GM18520 (cell line): Measurements from ENCODE around the gene PRR12.

ENCODE experiments used
- ATAC-seq: cut with Tn5 transposase; IDR thresholded peaks from one replicate; pipeline ENCODE4 v1.9.1; 2021; ENCODE audit not compliant: unreplicated experiment

Gene PRR12

DNA sequence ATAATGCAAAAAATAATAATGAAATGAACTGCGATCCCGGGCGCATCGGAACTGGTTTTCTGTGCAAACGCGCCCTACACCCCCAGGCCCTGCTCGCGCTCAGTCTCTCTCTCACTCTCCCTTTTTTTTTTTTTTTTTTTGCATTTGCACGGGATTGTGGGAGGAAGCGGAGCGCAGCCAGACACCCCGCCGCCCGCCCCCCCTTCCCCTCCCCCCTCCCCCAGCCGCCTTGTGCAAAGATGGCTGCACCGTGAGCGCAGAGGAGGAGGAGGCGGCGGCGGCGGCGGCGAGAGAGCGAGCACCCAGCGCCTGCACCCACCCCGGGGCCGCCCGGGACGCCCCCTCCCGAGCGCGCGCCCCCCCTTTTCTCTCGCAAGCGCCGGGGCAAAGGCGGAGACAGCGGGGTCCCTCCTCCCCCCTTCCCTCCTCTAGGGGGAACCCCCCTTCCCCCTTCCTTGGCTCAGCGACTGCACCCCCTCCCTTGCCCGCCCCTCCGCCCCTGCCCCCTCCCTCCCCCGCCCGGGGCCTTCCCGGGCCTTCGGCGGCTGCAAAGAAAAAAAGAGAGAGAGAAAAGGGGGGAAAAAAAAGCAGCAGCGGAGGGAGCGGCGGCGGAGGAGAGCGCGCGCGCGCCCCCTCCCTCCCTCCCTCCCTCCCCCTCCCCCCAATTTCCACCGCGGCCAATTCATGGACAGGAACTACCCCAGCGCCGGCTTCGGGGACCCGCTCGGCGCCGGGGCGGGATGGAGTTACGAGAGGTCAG lies at the start of gene PRR12:
PRR12 (plus strand) TSS at position 212 of the 760 bp plus-strand sequence; CDS start at position 685, 473 bp downstream.
- ATAC-seq: no peak

- no peak for ATAC-seq
These were observed 49.1 kb upstream of the PRR12 start for GRCh38 chr19:49541914-49542313.

DNA sequence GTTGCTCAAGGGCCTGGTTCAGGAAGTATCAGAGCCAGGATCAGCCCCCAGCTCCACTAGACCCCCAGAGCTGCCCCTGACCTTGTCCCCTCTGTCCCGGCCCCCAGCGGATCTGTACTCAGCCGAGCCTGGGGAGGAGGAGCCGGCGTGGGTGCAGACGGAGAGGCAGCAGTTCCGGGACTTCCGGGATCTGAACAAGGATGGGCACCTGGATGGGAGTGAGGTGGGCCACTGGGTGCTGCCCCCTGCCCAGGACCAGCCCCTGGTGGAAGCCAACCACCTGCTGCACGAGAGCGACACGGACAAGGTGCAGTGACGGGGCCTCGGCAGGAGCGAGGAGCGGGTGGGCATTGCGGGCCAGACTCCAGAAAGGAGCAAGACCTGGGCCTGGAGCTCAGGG lies 48.5 kb upstream of the PRR12 start:
- no peak for ATAC-seq

GRCh38 chr19:49543032-49543431 lies 48.0 kb upstream of the PRR12 start:
- ATAC-seq: no peak

- ATAC-seq: no peak
These were observed 46.8 kb upstream of the PRR12 start for GRCh38 chr19:49544154-49544553.

- no peak for ATAC-seq
These were observed 44.0 kb upstream of the PRR12 start for GRCh38 chr19:49546825-49547565.

GRCh38 chr19:49549045-49549444 lies 41.9 kb upstream of the PRR12 start:
- no peak for ATAC-seq

DNA sequence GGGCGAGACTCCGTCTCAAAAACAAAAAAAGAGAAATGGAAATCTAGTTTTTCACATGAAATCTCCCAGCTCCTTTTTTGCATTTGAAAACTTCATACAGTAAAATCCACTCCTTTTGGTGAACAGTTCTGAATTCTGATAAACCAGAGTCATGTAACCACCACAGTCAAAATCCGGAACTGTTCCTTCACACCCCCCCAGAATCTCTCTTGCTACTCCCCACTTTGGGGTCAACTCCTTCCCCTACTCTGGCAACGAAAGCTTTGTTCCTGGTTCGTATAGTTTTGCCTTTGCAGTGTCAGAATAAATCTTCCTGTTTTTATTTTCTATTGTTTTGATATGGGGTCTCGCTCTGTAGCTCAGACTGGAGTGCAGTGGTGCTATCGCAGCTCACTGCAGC lies 39.5 kb upstream of the PRR12 start:
- no peak for ATAC-seq

GRCh38 chr19:49552749-49553148 lies 38.2 kb upstream of the PRR12 start:
- no peak for ATAC-seq

DNA sequence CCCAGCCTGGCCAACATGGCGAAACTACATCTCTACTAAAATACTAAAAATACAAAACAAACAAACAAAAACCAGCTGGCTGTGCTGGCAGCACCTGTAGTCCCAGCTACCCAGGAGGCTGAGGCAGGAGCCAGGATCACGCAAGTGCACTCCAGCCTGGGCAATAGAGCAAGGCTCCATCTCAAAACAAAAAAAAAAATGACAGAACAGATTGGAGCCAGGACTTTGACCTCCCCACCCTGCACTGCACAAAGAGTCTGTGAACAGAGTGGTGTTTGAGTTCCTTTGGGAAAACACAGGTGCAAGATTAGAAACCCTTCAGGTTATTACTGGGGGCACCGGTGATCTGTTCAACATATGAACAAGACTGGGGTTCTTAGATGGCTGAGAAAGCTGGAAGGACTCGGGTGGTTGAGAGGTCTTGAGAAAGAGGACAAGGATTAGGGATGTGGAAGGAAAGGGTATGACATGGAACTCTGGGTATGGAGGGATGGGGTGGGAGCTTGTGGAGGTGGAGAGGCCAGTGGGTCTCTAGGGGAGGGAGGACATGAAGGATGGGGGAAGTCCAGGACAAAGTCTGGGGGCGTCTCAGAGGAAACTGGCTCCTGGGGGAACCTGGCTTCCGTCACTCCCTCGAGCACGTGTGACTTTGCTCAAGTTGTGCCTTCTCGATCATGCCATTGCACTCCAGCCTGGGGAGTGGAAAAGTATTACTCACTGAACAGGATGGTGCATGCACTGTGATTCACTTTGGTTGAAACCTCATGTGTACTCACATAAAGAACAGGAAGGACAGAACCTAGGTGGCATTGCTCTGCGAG lies 37.3 kb upstream of the PRR12 start:
- ATAC-seq: no peak

DNA sequence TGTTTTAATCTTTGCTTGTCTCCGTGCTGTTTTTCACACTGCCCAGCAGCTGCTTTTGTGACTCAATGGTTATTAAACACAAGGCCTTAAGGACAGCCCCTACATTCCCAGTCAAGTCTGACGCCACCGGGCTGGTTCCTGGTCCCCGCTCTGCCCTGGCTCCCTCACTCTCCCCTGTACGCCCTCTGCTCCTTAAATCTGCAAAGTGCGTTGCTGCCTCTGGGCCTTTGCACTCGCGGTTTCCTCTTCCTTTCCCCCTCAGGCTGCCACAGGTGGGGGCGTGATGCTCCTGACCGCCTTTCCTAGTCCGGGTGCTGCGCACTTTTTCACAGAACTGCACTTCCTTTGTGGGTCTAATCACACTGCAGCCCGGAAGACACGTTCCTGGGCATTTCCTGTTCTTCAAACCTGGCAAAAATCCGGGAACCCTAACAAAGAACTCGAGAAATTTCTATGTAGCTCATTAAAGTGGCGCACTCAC lies 36.2 kb upstream of the PRR12 start:
- no peak for ATAC-seq

DNA sequence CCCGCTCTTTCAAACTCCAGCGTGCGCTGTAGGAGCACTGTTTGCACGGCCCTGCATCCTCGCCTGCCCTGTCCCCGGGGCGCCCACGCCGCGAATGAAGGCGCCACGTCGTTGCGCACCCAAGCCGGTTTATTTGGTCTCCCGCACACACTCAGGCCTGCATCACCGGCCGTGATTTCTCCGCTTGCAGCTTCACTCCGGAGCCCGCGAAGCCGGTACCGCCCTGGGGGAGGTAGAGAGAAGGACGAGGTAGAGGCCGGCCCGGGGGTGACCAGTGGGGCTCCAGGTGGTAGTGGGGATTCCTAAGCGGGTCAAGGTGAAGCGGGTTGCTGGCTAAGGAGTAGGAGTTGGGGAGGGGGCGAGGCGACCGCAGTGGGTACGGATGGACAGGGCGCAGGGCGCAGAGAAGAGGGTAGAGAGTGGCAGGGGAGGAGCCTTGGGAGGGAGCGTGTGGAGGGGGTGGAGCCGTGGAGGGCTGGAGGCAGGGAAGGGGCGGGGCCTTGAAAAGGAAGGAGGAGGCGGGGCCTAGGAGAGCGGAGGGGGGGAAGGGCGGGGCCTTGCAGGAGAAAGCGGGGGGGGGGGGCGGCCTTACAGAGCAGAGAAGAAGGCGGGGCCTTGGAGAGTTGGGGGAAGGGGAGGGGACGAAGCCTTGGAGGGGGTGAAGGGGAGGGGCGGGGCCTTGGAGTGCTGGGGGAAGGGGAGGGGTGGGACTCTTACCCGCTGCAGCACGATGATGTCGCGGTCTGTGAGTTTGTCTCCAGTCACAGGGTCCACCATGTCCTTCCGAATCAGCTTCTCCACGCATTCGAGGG lies 35.2 kb upstream of the PRR12 start:
- no peak for ATAC-seq

- ATAC-seq: no peak
These were observed 34.3 kb upstream of the PRR12 start for GRCh38 chr19:49556412-49557398.

GRCh38 chr19:49557641-49558325 lies 33.2 kb upstream of the PRR12 start:
- no peak for ATAC-seq

DNA sequence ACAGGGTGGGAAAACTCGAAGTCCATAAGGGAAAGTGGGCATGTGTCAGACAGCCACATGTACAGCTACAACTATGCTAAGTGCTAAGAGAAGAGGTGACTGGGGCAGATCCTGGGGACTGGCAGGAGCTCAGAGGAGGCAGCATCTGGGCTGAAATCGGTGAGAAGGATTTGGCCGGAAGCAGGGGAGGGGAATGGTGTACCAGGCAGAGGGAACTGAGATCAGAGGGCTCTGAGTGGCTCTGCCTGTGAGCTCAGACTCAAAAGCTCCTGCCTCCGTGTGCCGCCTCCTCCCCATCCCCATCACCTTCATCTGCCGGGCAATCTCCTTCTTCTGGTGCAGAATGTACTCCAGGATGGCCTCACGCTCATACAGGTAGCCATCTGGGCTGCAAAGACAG lies 32.4 kb upstream of the PRR12 start:
- no peak for ATAC-seq

DNA sequence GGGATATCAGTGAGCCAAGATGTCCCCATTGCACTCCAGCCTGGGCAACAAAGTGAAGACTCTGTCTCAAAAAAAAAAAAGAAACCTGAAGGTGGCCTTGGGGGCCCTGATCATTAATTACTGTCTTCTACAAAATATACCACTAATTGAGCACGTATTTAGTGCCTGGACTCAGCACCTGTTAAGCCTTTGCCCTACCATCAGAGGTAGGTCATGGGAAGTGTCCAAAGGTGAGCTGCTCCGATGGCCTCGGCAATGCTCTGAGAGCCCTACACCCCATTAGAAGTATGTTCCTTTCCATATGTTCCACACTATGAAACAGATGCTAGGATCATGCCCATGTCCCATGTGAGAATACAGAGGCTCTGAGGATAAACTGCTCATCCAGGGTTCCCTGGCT lies 31.5 kb upstream of the PRR12 start:
- no peak for ATAC-seq

DNA sequence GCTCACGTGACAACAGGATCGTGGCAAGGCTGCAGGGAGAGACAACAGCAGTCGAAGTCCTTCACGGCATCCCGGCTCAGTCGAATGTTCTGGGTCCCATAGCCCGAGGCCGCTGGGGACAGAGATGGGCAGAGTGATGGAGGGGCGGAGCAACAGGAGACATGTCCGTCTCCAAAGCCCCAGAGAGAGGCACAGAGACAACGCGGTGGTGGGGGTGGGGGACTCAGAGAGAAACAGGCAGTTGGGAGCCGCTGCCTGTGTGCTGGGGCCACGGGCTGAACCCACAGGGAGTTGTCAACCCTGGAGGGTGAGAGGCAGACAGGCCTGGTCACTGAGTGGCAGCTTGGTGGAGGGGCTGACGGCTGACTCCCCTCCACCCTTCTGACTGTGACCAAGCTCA lies 31.1 kb upstream of the PRR12 start:
- no peak for ATAC-seq

GRCh38 chr19:49560358-49560900 lies 30.6 kb upstream of the PRR12 start:
- ATAC-seq: no peak

GRCh38 chr19:49564616-49565045 lies 26.4 kb upstream of the PRR12 start:
- no peak for ATAC-seq
